Measurements from ENCODE around the gene FOXP4.

FOXP4 gene

GRCh38 chr6:41522780-41523548, 23.2 kb upstream of the FOXP4 start:
- no peak for DNase-seq

GRCh38 chr6:41523915-41524633, 22.1 kb upstream of the FOXP4 start:
- DNase-seq = no peak

- no peak for DNase-seq
Measured at GRCh38 chr6:41524634-41525011, 21.6 kb upstream of the FOXP4 start.

GRCh38 chr6:41527721-41528408, 18.3 kb upstream of the FOXP4 start:
- no peak for DNase-seq

- no peak for DNase-seq
Measured at GRCh38 chr6:41528409-41528963, 17.7 kb upstream of the FOXP4 start.

- no peak for DNase-seq
Measured at GRCh38 chr6:41529049-41529448, 17.1 kb upstream of the FOXP4 start.

- DNase-seq = no peak
Measured at GRCh38 chr6:41529970-41530369, 16.2 kb upstream of the FOXP4 start.

GRCh38 chr6:41530476-41530875, 15.7 kb upstream of the FOXP4 start:
- no peak for DNase-seq

- DNase-seq = no peak
Measured at GRCh38 chr6:41531016-41531415, 15.2 kb upstream of the FOXP4 start.

- peak; percentile 85 for DNase-seq
Measured at GRCh38 chr6:41531591-41532582, 14.3 kb upstream of the FOXP4 start.

- no peak for DNase-seq
Measured at GRCh38 chr6:41535766-41536165, 10.4 kb upstream of the FOXP4 start.

- DNase-seq = no peak
Measured at GRCh38 chr6:41536795-41537758, 9.1 kb upstream of the FOXP4 start.

GRCh38 chr6:41538556-41539182, 7.5 kb upstream of the FOXP4 start:
- DNase-seq = no peak

- no peak for DNase-seq
Measured at GRCh38 chr6:41539204-41539603, 7.0 kb upstream of the FOXP4 start.

GRCh38 chr6:41541364-41541763, 4.8 kb upstream of the FOXP4 start:
- no peak for DNase-seq

GRCh38 chr6:41543087-41543486, 3.1 kb upstream of the FOXP4 start:
- no peak for DNase-seq

GRCh38 chr6:41545247-41545702, 906 bp upstream of the FOXP4 start:
- DNase-seq = no peak

- DNase-seq = no peak
Measured at GRCh38 chr6:41546475-41546865, 289 bp downstream of the FOXP4 start.

- peak; percentile 60 to 64 for DNase-seq
Measured at GRCh38 chr6:41546866-41547798, 951 bp downstream of the FOXP4 start.

- DNase-seq = no peak
Measured at GRCh38 chr6:41547799-41548097, 1.6 kb downstream of the FOXP4 start.

Measured in activated T-cell treated with anti-CD3 and anti-CD28 coated beads, Interleukin-2, amount 50 U/mL, for 48 hours (primary cell).